B cell (primary cell): ENCODE measurements around the gene WDR86. TPM values are rescaled to one million over a fixed set of nuclear protein-coding genes. Genes with fewer than 3 reads are reported as not detected.

Experiments
- ATAC-seq: fragments of 200-7000 bp; cut with Tn5 transposase; one replicate; pipeline ENCODE4 v1.10.0; 2021; ENCODE audit warnings: low read depth, mild to moderate bottlenecking, moderate number of reproducible peaks, moderate library complexity
- CTCF ChIA-PET: fragments of 350-600 bp; sonication (Branson Sonifier 250); formaldehyde crosslinking; loops from one replicate; lab custom pipeline; 2021; ENCODE audit warnings: antibody characterized with exemption, inconsistent platforms; lab: Charles Lee
- POLR2A ChIA-PET: fragments of 350-600 bp; sonication (Branson Sonifier 250); formaldehyde crosslinking; loops from one replicate; lab custom pipeline; 2021; ENCODE audit warnings: antibody characterized with exemption; lab: Charles Lee
- DNase-seq: peaks from one replicate; pipeline ENCODE4 v3.0.0; 2013
- H2AFZ ChIP-seq: 2 replicates; pipeline ENCODE4 v1.6.1; 2012; ENCODE audit warnings: mild to moderate bottlenecking, low read depth, low read length; ENCODE audit not compliant: insufficient read depth, poor library complexity, severe bottlenecking
- H3K27ac ChIP-seq, 2 donors: 1 replicate in 1 of 2; 2 replicates in 1 of 2; pipeline ENCODE4 v1.5.1; 2012 to 2013; ENCODE audit warnings: low read length in 2 of 2, mild to moderate bottlenecking in 2 of 2, moderate library complexity in 1 of 2
- H3K27me3 ChIP-seq, 4 experiments: fragments of 200-600 bp in 1 of 4; sonication (generic) in 1 of 4; replicated peaks in 1 of 4; 1 replicate in 2 of 4; 2 replicates in 2 of 4; pipeline versions ENCODE4 v1.6.1 to v1.7.0; 2013 to 2016; ENCODE audit warnings: low read length in 3 of 4, mild to moderate bottlenecking in 2 of 4, mixed read lengths in 1 of 4, moderate library complexity in 1 of 4; ENCODE audit not compliant: insufficient read depth in 4 of 4, control insufficient read depth in 3 of 4; ENCODE audit errors: control extremely low read depth in 1 of 4
- H3K36me3 ChIP-seq, 2 experiments: replicated peaks in 1 of 2; 1 replicate in 1 of 2; 2 replicates in 1 of 2; pipeline versions ENCODE4 v1.6.1 to v1.7.1; 2013; ENCODE audit warnings: low read length in 1 of 2; ENCODE audit not compliant: insufficient read depth in 2 of 2, control insufficient read depth in 1 of 2; ENCODE audit errors: control extremely low read depth in 1 of 2, extremely low read depth in 1 of 2
- H3K4me1 ChIP-seq, 2 donors: fragments of 200-600 bp in 1 of 2; sonication (generic) in 1 of 2; 1 replicate in 1 of 2; 2 replicates in 1 of 2; pipeline versions ENCODE4 v1.5.1 to v1.6.1; 2013 to 2017; ENCODE audit warnings: low read length in 2 of 2; ENCODE audit not compliant: control insufficient read depth in 2 of 2, insufficient read depth in 2 of 2
- H3K4me2 ChIP-seq: replicated peaks from 2 replicates; pipeline ENCODE3; 2012; ENCODE audit warnings: mild to moderate bottlenecking, low read depth, low read length; ENCODE audit not compliant: poor library complexity, severe bottlenecking
- H3K4me3 ChIP-seq, 5 experiments: fragments of 200-600 bp in 1 of 5; sonication (generic) in 1 of 5; 1 replicate in 3 of 5; 2 replicates in 2 of 5; pipeline versions ENCODE4 v1.5.1 to v1.7.0; 2011 to 2016; ENCODE audit warnings: low read length in 4 of 5, mild to moderate bottlenecking in 4 of 5, low read depth in 2 of 5, control low read depth in 1 of 5, moderate library complexity in 1 of 5; ENCODE audit not compliant: insufficient read depth in 1 of 5; ENCODE audit errors: control extremely low read depth in 1 of 5, extremely low read depth in 1 of 5
- H3K79me2 ChIP-seq: fragments of 200-600 bp; sonication (generic); one replicate; pipeline ENCODE4 v1.6.0; 2016; ENCODE audit warnings: low read length; ENCODE audit not compliant: control insufficient read depth, insufficient read depth
- H3K9ac ChIP-seq: fragments of 200-600 bp; sonication (generic); 2 replicates; pipeline ENCODE4 v1.6.1; 2017; ENCODE audit warnings: mild to moderate bottlenecking, low read length, moderate library complexity
- H3K9me3 ChIP-seq, 3 donors: one replicate each; pipeline versions ENCODE4 v1.6.1 to v1.7.1; 2013; ENCODE audit warnings: low read length in 2 of 3; ENCODE audit not compliant: control insufficient read depth in 2 of 3, insufficient read depth in 1 of 3; ENCODE audit errors: control extremely low read depth in 1 of 3
- H4K20me1 ChIP-seq: 2 replicates; pipeline ENCODE4 v1.6.0; 2012; ENCODE audit warnings: mild to moderate bottlenecking, low read length; ENCODE audit not compliant: insufficient read depth, control insufficient read depth, poor library complexity, severe bottlenecking
- H3K27ac Mint-ChIP-seq: one replicate; pipeline ENCODE4 v1.8.0; 2021; ENCODE audit warnings: mixed read lengths
- H3K27me3 Mint-ChIP-seq: one replicate; pipeline ENCODE4 v1.8.0; 2021; ENCODE audit warnings: mixed read lengths
- H3K4me1 Mint-ChIP-seq: one replicate; pipeline ENCODE4 v1.8.0; 2021; ENCODE audit warnings: mixed read lengths
- H3K4me3 Mint-ChIP-seq: one replicate; pipeline ENCODE4 v1.8.0; 2021; ENCODE audit warnings: mixed read lengths
- H3K9me3 Mint-ChIP-seq: one replicate; pipeline ENCODE4 v1.8.0; 2022; ENCODE audit warnings: mixed read lengths; ENCODE audit not compliant: insufficient read depth
- CTCF ChIP-seq: fragments of 200-600 bp; IDR thresholded peaks from one replicate; pipeline ENCODE4 v1.8.0; 2022; ENCODE audit warnings: antibody characterized with exemption, mild to moderate bottlenecking
- EZH2 ChIP-seq: IDR thresholded peaks from 2 replicates; pipeline ENCODE4 v1.6.1; 2012; ENCODE audit warnings: borderline replicate concordance, low read depth, mild to moderate bottlenecking, moderate library complexity, low read length; ENCODE audit not compliant: insufficient read depth, poor library complexity, severe bottlenecking
- WGBS: methylation state at CpG from one replicate; pipeline ENCODE4 v1.1.5; 2013; ENCODE audit warnings: missing lambda C conversion rate; ENCODE audit not compliant: insufficient coverage; 5-methylcytosine and 5-hydroxymethylcytosine counted together
- intact Hi-C: fragments of 100-400 bp; cut with micrococcal nuclease; formaldehyde crosslinking; loops from one replicate; pipeline ENCODE4 v1.10.0; 2022
- polyA plus RNA-seq: library from polyadenylated mRNA; depleted of rRNA; stranded (reverse); fragments of >200 nt; gene quantifications from 2 replicates; pipeline ENCODE4 v1.2.3, GENCODE V29; 2012
- total RNA-seq, 2 donors: library from RNA; stranded (reverse); fragments of 120-200 nt in 1 of 2; gene quantifications; 1 replicate in 1 of 2; 2 replicates in 1 of 2; pipeline versions ENCODE4 v1.2.3 to v1.2.4, GENCODE V29; 2013 to 2022

Gene WDR86
- total and polyA plus RNA-seq, 2 donors (not counting 1 experiment from before 2014, with no cell fraction given), result 1.4 to 1.5 TPM

GRCh38 chr7:151453326-151453791, 43.5 kb upstream of the WDR86 start:
- ATAC-seq (no peak), DNase-seq (no peak)
- Histone ChIP-seq H3K79me2 (no peaks in the 10 kb centered on the region), H3K27ac (no peak overlapping the region), H4K20me1 (no peaks in the 10 kb centered on the region), H3K27me3 (no peaks in the 10 kb centered on the region), H2AFZ (no peak overlapping the region), H3K4me1 (peaks cover 0 to 3% of the 10 kb centered on the region in 2 donors), H3K36me3 (no peaks in the 10 kb centered on the region), H3K4me3 (no peak overlapping the region), H3K9me3 (no peaks in the 10 kb centered on the region), H3K9ac (no peak overlapping the region), H3K4me2 (no peak overlapping the region)
- Mint-ChIP-seq H3K27ac (no peak overlapping the region), H3K9me3 (no peaks in the 10 kb centered on the region), H3K27me3 (peaks cover 21% of the 10 kb centered on the region), H3K4me3 (no peak overlapping the region), H3K4me1 (no peaks in the 10 kb centered on the region)
- ChIA-PET POLR2A (no interaction called here), CTCF (interaction anchor here (11.9 to 12.6 kb wide), 2 partner anchors 85 to 136 kb away, joined by 137 to 230 read pairs; no protein-coding TSS in a partner anchor)
- WGBS, result 91% methylated on average over 11 of the region's 13 CpGs
- TF ChIP-seq EZH2 (no peak), CTCF (no peak)
- intact Hi-C loops, result no loop called here

DNA sequence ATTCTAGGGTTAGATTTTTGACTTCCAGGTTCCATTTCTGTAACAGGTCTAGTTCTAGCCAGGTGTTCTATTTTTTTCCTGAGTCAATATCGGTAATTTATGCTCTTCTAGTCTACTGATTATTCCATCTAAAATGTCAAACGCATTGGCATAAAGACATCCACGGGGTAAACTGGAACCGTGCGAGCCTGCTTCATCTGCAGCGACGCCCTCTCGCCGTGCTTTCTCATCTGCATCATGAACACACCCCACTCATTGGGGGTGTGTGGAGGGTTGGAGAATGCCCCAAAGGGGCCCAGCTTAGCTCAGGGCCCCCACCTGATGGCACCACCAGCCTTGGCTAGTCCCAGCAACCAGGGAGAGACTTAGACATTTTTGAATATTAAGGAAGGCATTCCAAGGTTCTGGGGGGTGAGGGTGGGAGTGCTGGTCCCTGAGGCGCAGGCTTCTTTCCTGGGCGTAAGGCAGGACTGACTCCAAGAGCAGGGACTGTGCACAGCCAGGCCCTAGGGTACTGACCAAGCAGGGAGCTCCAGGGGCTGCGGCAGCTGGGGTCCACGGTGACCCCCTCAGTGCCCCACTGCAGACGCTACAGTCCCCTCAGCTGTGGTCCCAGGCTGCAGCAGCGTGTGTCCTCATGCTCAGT, 43.0 kb upstream of the WDR86 start:
- H3K4me3 Mint-ChIP-seq, result no peak overlapping the region
- POLR2A ChIA-PET, result no interaction called here
- intact Hi-C loops, result no loop called here

More for the DNA sequence above, 43.0 kb upstream of the WDR86 start:
- no peaks in the 10 kb centered on the region for H3K4me1 Mint-ChIP-seq
- Histone ChIP-seq H3K36me3 (no peaks in the 10 kb centered on the region), H3K79me2 (no peaks in the 10 kb centered on the region), H3K4me2 (no peak overlapping the region), H4K20me1 (no peaks in the 10 kb centered on the region), H3K27me3 (peaks cover 0 to 4% (median 2%) of the 10 kb centered on the region in 4 experiments), H3K4me1 (peaks cover 0 to 7% of the 10 kb centered on the region in 2 donors), H3K9me3 (no peaks in the 10 kb centered on the region), H3K4me3 (no peak overlapping the region), H3K9ac (no peak overlapping the region), H3K27ac (no peak overlapping the region), H2AFZ (no peak overlapping the region)
- no peak overlapping the region for H3K27ac Mint-ChIP-seq
- no peak for TF ChIP-seq CTCF
- TF ChIP-seq EZH2, result no peak
- ATAC-seq, result no peak
- CTCF ChIA-PET, result interaction anchor here (1.1 to 12.6 kb wide), 3 partner anchors 85 to 136 kb away, joined by 4 to 230 read pairs (median 137); no protein-coding TSS in a partner anchor
- WGBS, result 88% methylated on average over 7 of the region's 15 CpGs
- peaks cover 21% of the 10 kb centered on the region for H3K27me3 Mint-ChIP-seq
- no peaks in the 10 kb centered on the region for H3K9me3 Mint-ChIP-seq
- no peak for DNase-seq
